Epithelial cell of proximal tubule (primary cell): ENCODE data around the gene FBN1. TPM values are rescaled to one million over a fixed set of nuclear protein-coding genes. Genes with fewer than 3 reads are reported as not detected.

Source experiments
- DNase-seq: peaks from one replicate; pipeline ENCODE4 v3.0.0-alpha.2; 2011; ENCODE audit warnings: low read depth
- H3K4me3 ChIP-seq: 2 replicates; pipeline ENCODE4 v1.5.1; 2011; ENCODE audit warnings: low read depth, mild to moderate bottlenecking, low read length
- total RNA-seq: library from RNA; depleted of rRNA; stranded (reverse); fragments of >200 nt; gene quantifications from 2 replicates; pipeline ENCODE4 v1.2.3, GENCODE V29; 2015
- TF ChIP-seq, protein P1 (sequence below): conservative IDR thresholded peaks from 2 replicates; pipeline ENCODE4 v1.5.1; 2012; ENCODE audit warnings: low read depth, mild to moderate bottlenecking, low read length

The FBN1 gene
- total RNA-seq, 1 donor from 2014 or later, result 75.2 TPM

DNA sequence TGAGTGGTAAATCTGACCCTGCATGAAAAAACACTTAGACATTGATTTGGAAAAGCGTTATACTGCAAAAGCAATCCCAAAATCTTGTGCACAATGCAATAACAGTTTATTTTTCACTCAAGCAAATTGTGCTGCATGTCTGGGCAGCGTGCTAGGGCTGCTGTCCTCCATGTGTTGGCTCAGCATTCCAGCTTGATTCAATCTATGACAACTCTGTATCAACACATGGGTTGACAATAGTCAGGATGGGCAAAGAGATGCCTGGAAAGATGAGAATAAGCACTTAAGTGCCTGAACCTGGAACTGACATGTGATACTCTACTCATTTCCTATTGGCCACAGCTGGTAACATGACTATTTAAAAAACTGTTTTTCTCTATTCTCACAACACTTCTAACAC, 262.5 kb downstream of the FBN1 start:
- H3K4me3 ChIP-seq, result no peak overlapping the region
- TF ChIP-seq, protein P1, sequence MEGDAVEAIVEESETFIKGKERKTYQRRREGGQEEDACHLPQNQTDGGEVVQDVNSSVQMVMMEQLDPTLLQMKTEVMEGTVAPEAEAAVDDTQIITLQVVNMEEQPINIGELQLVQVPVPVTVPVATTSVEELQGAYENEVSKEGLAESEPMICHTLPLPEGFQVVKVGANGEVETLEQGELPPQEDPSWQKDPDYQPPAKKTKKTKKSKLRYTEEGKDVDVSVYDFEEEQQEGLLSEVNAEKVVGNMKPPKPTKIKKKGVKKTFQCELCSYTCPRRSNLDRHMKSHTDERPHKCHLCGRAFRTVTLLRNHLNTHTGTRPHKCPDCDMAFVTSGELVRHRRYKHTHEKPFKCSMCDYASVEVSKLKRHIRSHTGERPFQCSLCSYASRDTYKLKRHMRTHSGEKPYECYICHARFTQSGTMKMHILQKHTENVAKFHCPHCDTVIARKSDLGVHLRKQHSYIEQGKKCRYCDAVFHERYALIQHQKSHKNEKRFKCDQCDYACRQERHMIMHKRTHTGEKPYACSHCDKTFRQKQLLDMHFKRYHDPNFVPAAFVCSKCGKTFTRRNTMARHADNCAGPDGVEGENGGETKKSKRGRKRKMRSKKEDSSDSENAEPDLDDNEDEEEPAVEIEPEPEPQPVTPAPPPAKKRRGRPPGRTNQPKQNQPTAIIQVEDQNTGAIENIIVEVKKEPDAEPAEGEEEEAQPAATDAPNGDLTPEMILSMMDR, result no peak
- DNase-seq, result no peak

GRCh38 chr15:48381861-48382260, 263.6 kb downstream of the FBN1 start:
- TF ChIP-seq, protein P1, result no peak
- DNase-seq, result no peak
- no peak overlapping the region for H3K4me3 ChIP-seq

DNA sequence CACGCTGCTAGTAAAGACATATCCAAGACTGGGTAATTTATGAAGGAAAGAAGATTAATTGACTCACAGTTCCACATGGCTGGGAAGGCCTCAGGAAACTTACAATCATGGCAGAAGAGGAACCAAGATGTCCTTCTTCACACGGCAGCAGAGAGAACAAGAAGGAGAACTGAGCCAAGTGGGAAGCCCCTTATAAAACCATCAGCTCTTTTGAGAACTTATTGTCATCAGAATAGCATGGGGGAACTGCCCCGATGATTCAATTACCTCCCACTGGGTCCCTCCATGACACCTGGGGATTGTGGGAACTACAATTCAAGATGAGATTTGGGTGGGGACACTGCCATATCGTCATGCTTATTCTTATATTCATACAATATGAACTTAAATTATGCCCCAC, 265.3 kb downstream of the FBN1 start:
- TF ChIP-seq, protein P1, result no peak
- no peak overlapping the region for H3K4me3 ChIP-seq
- no peak for DNase-seq

- DNase-seq, result no peak
- H3K4me3 ChIP-seq, result no peak overlapping the region
- TF ChIP-seq, protein P1, result no peak
Measured at GRCh38 chr15:48375767-48376166, 269.7 kb downstream of the FBN1 start.

DNA sequence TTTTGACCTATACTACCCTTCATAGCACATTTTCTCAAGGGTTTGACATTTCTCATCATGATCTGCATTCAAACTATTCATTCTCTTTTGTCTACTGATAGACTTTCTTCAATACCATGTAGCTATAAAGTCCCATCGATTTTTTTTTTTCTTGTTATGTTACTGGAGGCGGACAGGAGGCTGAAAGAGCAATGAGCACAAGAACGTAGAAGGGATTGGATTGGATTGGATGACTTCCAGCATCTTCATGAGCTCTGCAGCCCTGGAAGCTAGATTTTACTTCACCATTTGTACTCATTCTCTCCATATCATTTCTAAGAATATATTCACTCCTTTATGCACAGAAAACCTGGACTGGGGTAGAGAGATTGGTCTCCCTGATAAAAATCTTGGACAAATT, 271.0 kb downstream of the FBN1 start:
- DNase-seq, result no peak
- no peak overlapping the region for H3K4me3 ChIP-seq
- TF ChIP-seq, protein P1, result no peak

GRCh38 chr15:48373821-48374451, 271.6 kb downstream of the FBN1 start:
- no peak overlapping the region for H3K4me3 ChIP-seq
- TF ChIP-seq, protein P1, result no peak
- no peak for DNase-seq

DNA sequence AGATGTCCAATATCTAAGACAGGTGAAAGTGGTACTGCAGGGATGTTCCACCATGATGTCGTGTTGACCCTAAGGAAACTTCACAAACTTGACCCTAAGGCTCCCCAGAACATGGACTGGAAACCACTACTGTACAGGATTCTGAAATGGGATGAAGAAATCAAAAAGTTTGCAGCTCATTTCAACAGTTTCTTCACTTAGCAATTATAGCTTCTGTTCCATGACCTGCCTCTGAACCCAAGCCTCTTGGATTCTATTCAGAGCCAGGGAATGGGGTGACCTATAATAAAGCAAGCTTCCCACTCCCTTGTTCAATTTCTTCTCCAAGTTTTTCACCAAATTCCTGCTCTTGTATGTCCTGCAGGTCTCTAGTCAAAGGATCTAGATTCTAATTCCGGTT, 273.5 kb downstream of the FBN1 start:
- no peak overlapping the region for H3K4me3 ChIP-seq
- no peak for DNase-seq
- TF ChIP-seq, protein P1, result no peak
